Small intestine (tissue), 7 donors: ENCODE results near the gene MFN1. TPM values are rescaled to one million over a fixed set of nuclear protein-coding genes. Genes with fewer than 3 reads are reported as not detected.
"Not testable (repeated sequence)": the region's sequence is repeated elsewhere in the genome, so short reads cannot be mapped to it uniquely, and the experiment has no call there.

Experiments
- DNase-seq, 2 donors: peaks; one replicate each; pipeline versions ENCODE4 v3.0.0 to v3.0.0-alpha.2; 2013
- FAIRE-seq: peaks from 2 replicates; lab custom pipeline; 2012; peaks lifted over from hg19 to GRCh38; lab: Jason Lieb, UNC
- H3K27ac ChIP-seq, 3 donors: one replicate each; pipeline ENCODE4 v1.5.1; 2013; ENCODE audit warnings: low read length in 2 of 3, mild to moderate bottlenecking in 2 of 3, control low read depth in 1 of 3, inconsistent platforms in 1 of 3, low read depth in 1 of 3, moderate library complexity in 1 of 3
- H3K27me3 ChIP-seq, 3 donors: one replicate each; pipeline ENCODE4 v1.6.1; 2013; ENCODE audit warnings: low read length in 3 of 3, inconsistent platforms in 1 of 3; ENCODE audit not compliant: control insufficient read depth in 3 of 3, insufficient read depth in 3 of 3
- H3K36me3 ChIP-seq, 3 donors: one replicate each; pipeline ENCODE4 v1.6.1; 2013; ENCODE audit warnings: low read length in 3 of 3, inconsistent platforms in 1 of 3, low read depth in 1 of 3, mild to moderate bottlenecking in 1 of 3, moderate library complexity in 1 of 3; ENCODE audit not compliant: control insufficient read depth in 3 of 3, insufficient read depth in 2 of 3
- H3K4me1 ChIP-seq, 3 donors: one replicate each; pipeline ENCODE4 v1.6.1; 2013; ENCODE audit warnings: low read length in 2 of 3, inconsistent platforms in 1 of 3, low read depth in 1 of 3, mild to moderate bottlenecking in 1 of 3, moderate library complexity in 1 of 3; ENCODE audit not compliant: control insufficient read depth in 3 of 3, insufficient read depth in 2 of 3
- H3K4me3 ChIP-seq, 3 donors: one replicate each; pipeline ENCODE4 v1.5.1; 2013; ENCODE audit warnings: low read length in 3 of 3, control low read depth in 1 of 3, inconsistent platforms in 1 of 3, low read depth in 1 of 3, mild to moderate bottlenecking in 1 of 3, moderate library complexity in 1 of 3
- H3K9me3 ChIP-seq, 2 donors: one replicate each; pipeline ENCODE4 v1.6.1; 2013; ENCODE audit warnings: low read depth in 1 of 2, low read length in 1 of 2; ENCODE audit not compliant: control insufficient read depth in 2 of 2, insufficient read depth in 1 of 2
- WGBS, 3 donors: extraction: QIAGEN DNeasy Blood & Tissue Kit; methylation state at CpG; one replicate each; pipeline ENCODE4 v1.1.7; 2013; 5-methylcytosine and 5-hydroxymethylcytosine counted together
- polyA plus RNA-seq, 4 donors: library from polyadenylated mRNA; stranded (reverse) in 3 of 4; unstranded in 1 of 4; fragments of 200-250 nt in 3 of 4; fragments of 120-200 nt in 1 of 4; gene quantifications; one replicate each; pipeline versions ENCODE4 v1.2.1 to v1.2.3, GENCODE V29; 2013
- donor health status: healthy with polysubstance abuse.
- donor health status: control.
- donor health status: control.
- donor health status: Bipolar disorder and iron deficiency.
- donor health status: healthy.

The MFN1 gene
- polyA plus RNA-seq, 4 donors: 10.0 to 31.3 (median 15.4) TPM

- not testable (repeated sequence) for H3K4me1 ChIP-seq, FAIRE-seq, H3K27me3 ChIP-seq, DNase-seq, H3K9me3 ChIP-seq, H3K27ac ChIP-seq, H3K4me3 ChIP-seq, H3K36me3 ChIP-seq
- 66 to 87% (median 73%) methylated on average over 2 of the region's 2 CpGs for WGBS, 3 donors
Observed at GRCh38 chr3:179307362-179307761, 40.1 kb upstream of the MFN1 start.

- Histone ChIP-seq H3K27me3 (no peaks in the 10 kb centered on the region), H3K27ac (no peak overlapping the region), H3K4me3 (no peak overlapping the region), H3K4me1 (no peaks in the 10 kb centered on the region), H3K36me3 (no peaks in the 10 kb centered on the region), H3K9me3 (no peaks in the 10 kb centered on the region)
- no peak for FAIRE-seq
- DNase-seq: no peak
Observed at GRCh38 chr3:179308001-179308400, 39.5 kb upstream of the MFN1 start.

GRCh38 chr3:179309225-179310078, 38.1 kb upstream of the MFN1 start:
- no peaks in the 10 kb centered on the region for H3K36me3 ChIP-seq
- no peak overlapping the region for H3K27ac ChIP-seq
- no peaks in the 10 kb centered on the region for H3K27me3 ChIP-seq
- no peak for DNase-seq
- FAIRE-seq: no peak
- no peak overlapping the region for H3K4me3 ChIP-seq
- 10 to 45% (median 33%) methylated on average over 1 of the region's 1 CpG for WGBS, 3 donors
- no peaks in the 10 kb centered on the region for H3K9me3 ChIP-seq
- H3K4me1 ChIP-seq: no peaks in the 10 kb centered on the region

GRCh38 chr3:179318876-179319275, 28.6 kb upstream of the MFN1 start:
- DNase-seq: no peak
- Histone ChIP-seq H3K27ac (no peak overlapping the region), H3K4me1 (peaks cover 0 to 4% (median 0%) of the 10 kb centered on the region in 3 donors), H3K36me3 (no peaks in the 10 kb centered on the region), H3K4me3 (no peak overlapping the region), H3K9me3 (no peaks in the 10 kb centered on the region), H3K27me3 (no peaks in the 10 kb centered on the region)
- WGBS, 3 donors: 92 to 96% (median 95%) methylated on average over 2 of the region's 2 CpGs
- no peak for FAIRE-seq

GRCh38 chr3:179321668-179322285, 25.7 kb upstream of the MFN1 start:
- FAIRE-seq (no peak), DNase-seq (peak; percentile 30 to 57)
- Histone ChIP-seq H3K36me3 (peaks cover 0 to 10% (median 0%) of the 10 kb centered on the region in 3 donors), H3K4me3 (peak overlapping the region in 1 of 3 donors; percentile 90), H3K9me3 (no peaks in the 10 kb centered on the region), H3K27ac (peak overlapping the region in 1 of 3 donors; percentile 84), H3K27me3 (no peaks in the 10 kb centered on the region), H3K4me1 (peaks cover 0 to 4% (median 0%) of the 10 kb centered on the region in 3 donors)
- 5 to 25% (median 19%) methylated on average over 10 of the region's 10 CpGs for WGBS, 3 donors

GRCh38 chr3:179322286-179323196, 25.0 kb upstream of the MFN1 start, which contains the start of gene ZNF639:
Gene ZNF639, plus strand, starts transcription at chr3:179323031. Its CDS starts 5,263 bp downstream, at chr3:179328294.
- Histone ChIP-seq H3K27ac (peak within 1 kb of the TSS; percentile 89 to 97 (median 92)), H3K36me3 (peaks cover 0 to 12% (median 0%) of the 10 kb centered on the region in 3 donors), H3K4me1 (peaks cover 0 to 4% (median 0%) of the 10 kb centered on the region in 3 donors), H3K9me3 (no peaks in the 10 kb centered on the region), H3K4me3 (peak within 1 kb of the TSS; percentile 90 to 98 (median 98)), H3K27me3 (no peaks in the 10 kb centered on the region)
- WGBS, 3 donors: 0 to 1% (median 1%) methylated on average over 46 to 75 of the region's 75 CpGs
- DNase-seq: peak; percentile 66 to 93
- FAIRE-seq: no peak

GRCh38 chr3:179323197-179324110, 24.1 kb upstream of the MFN1 start:
- 0 to 1% (median 0%) methylated on average over 70 to 81 of the region's 81 CpGs for WGBS, 3 donors
- Histone ChIP-seq H3K27ac (peak overlapping the region; percentile 89 to 97 (median 92)), H3K36me3 (peaks cover 0 to 12% (median 0%) of the 10 kb centered on the region in 3 donors), H3K4me3 (peak overlapping the region; percentile 90 to 98 (median 98)), H3K4me1 (peaks cover 0 to 4% (median 0%) of the 10 kb centered on the region in 3 donors), H3K27me3 (no peaks in the 10 kb centered on the region), H3K9me3 (no peaks in the 10 kb centered on the region)
- FAIRE-seq (no peak), DNase-seq (peak; percentile 61 to 87)
